ENCODE results near the gene SLC26A3. TPM values are rescaled to one million over a fixed set of nuclear protein-coding genes. Genes with fewer than 3 reads are reported as not detected.

The SLC26A3 gene
- total RNA-seq, 1 experiment from 2014 or later = not detected

GRCh38 chr7:107788216-107788615 is 14.8 kb downstream of the SLC26A3 start:
- Histone ChIP-seq H3K23ac (ENCODE audit: insufficient read length, low read depth, low read length) (no peak overlapping the region), H3K27ac (ENCODE audit: insufficient read length, low read depth, low read length) (no peak overlapping the region), H4K5ac (ENCODE audit: insufficient read length, low read depth, low read length) (no peak overlapping the region), H3K14ac (ENCODE audit: insufficient read depth, low read length) (no peak overlapping the region), H3K18ac (ENCODE audit: insufficient read length, low read depth, low read length) (no peak overlapping the region), H3K23me2 (ENCODE audit: insufficient read length, low read depth, low read length, poor library complexity, severe bottlenecking) (no peaks in the 10 kb centered on the region), H3K79me2 (ENCODE audit: insufficient read depth, low read length) (no peaks in the 10 kb centered on the region), H2BK15ac (ENCODE audit: low read depth, low read length) (no peak overlapping the region), H3T11ph (ENCODE audit: low read length) (no peak overlapping the region), H4K91ac (ENCODE audit: insufficient read length, low read depth, low read length) (no peak overlapping the region), H4K20me1 (ENCODE audit: control insufficient read depth, insufficient read depth, insufficient read length) (no peaks in the 10 kb centered on the region), H3K9ac (ENCODE audit: extremely low read depth, insufficient read length, low read length) (no peak overlapping the region), H2AFZ (ENCODE audit: low read length) (no peak overlapping the region), H3K79me1 (ENCODE audit: insufficient read depth, low read depth, low read length, poor library complexity, severe bottlenecking) (no peaks in the 10 kb centered on the region), H3K4me1 (ENCODE audit: insufficient read depth, low read length) (peaks cover 5% of the 10 kb centered on the region; the same call in 1 of the 2 replicates), H2BK5ac (ENCODE audit: insufficient read length, low read length) (no peak overlapping the region), H3K4me2 (ENCODE audit: insufficient read depth, insufficient read length, low read length) (no peak overlapping the region), H2BK20ac (ENCODE audit: low read depth, low read length, poor library complexity, severe bottlenecking) (no peak overlapping the region), H2BK120ac (ENCODE audit: low read depth, low read length, poor library complexity, severe bottlenecking) (no peak overlapping the region), H3K9me3 (ENCODE audit: control insufficient read depth, low read depth, low read length) (no peaks in the 10 kb centered on the region), H3K27me3 (ENCODE audit: insufficient read depth, low read length) (no peaks in the 10 kb centered on the region), H3K56ac (ENCODE audit: insufficient read length, low read depth, low read length) (no peak overlapping the region), H2BK12ac (ENCODE audit: insufficient read length, low read depth, low read length) (no peak overlapping the region), H2AK5ac (ENCODE audit: insufficient read length, low read length) (no peak overlapping the region), H3K4ac (ENCODE audit: low read depth, low read length) (no peak overlapping the region), H4K8ac (replicated peaks; ENCODE audit: insufficient read length, low read depth, low read length) (no peak overlapping the region)
- Mint-ChIP-seq H3K4me1 (peaks cover 19 to 23% of the 10 kb centered on the region in 2 experiments), H3K9me3 (no peaks in the 10 kb centered on the region), H3K4me3 (no peak overlapping the region), H3K27me3 (ENCODE audit: low read depth) (no peaks in the 10 kb centered on the region), H3K27ac (no peak overlapping the region), H3K36me3 (ENCODE audit: insufficient read depth in 1 of 3, low read depth in 3 of 3) (no peaks in the 10 kb centered on the region)
- no peak for DNase-seq
- no CpG with 5 or more reads among the region's 1 CpG for WGBS (ENCODE audit: extremely low coverage, insufficient read length, low lambda C conversion rate)
- TF ChIP-seq CTCF (conservative IDR thresholded peaks at IDR 0.05) = no peak

Measured in H9 (cell line).